Heart left ventricle (tissue), 16 donors: Measurements from ENCODE around the gene RLBP1. TPM values are rescaled to one million over a fixed set of nuclear protein-coding genes. Genes with fewer than 3 reads are reported as not detected.

ENCODE experiments used
- ATAC-seq, 4 donors: fragments of 200-7000 bp; cut with Tn5 transposase; one replicate each; pipeline ENCODE4 v1.9.1; 2020 to 2022; ENCODE audit warnings: moderate library complexity in 4 of 4, mild to moderate bottlenecking in 3 of 4, moderate number of reproducible peaks in 1 of 4
- DNase-seq, 5 donors: peaks; one replicate each; pipeline ENCODE4 v3.0.0-alpha.2; 2020
- H3K27ac ChIP-seq, 12 donors: fragments of 200-600 bp; sonication (generic) in 4 of 12; one replicate each; pipeline versions ENCODE4 v1.5.0 to v1.8.0; 2016 to 2022; ENCODE audit warnings: mild to moderate bottlenecking in 2 of 12
- H3K27me3 ChIP-seq, 9 donors: fragments of 200-600 bp; sonication (generic) in 2 of 9; one replicate each; pipeline versions ENCODE4 v1.5.1 to v1.8.0; 2016 to 2022; ENCODE audit warnings: mild to moderate bottlenecking in 3 of 9
- H3K36me3 ChIP-seq, 9 donors: fragments of 200-600 bp; sonication (generic) in 2 of 9; one replicate each; pipeline versions ENCODE4 v1.5.0 to v1.8.0; 2018 to 2022; ENCODE audit warnings: mild to moderate bottlenecking in 2 of 9
- H3K4me1 ChIP-seq, 12 donors: fragments of 200-600 bp; sonication (generic) in 4 of 12; one replicate each; pipeline versions ENCODE4 v1.5.0 to v1.8.0; 2016 to 2022; ENCODE audit warnings: mild to moderate bottlenecking in 3 of 12
- H3K4me3 ChIP-seq, 12 donors: fragments of 200-600 bp; sonication (generic) in 4 of 12; one replicate each; pipeline versions ENCODE4 v1.5.0 to v1.8.0; 2017 to 2022; ENCODE audit warnings: mild to moderate bottlenecking in 9 of 12, moderate library complexity in 4 of 12
- H3K9me3 ChIP-seq, 12 donors: fragments of 200-600 bp; sonication (generic) in 4 of 12; one replicate each; pipeline versions ENCODE4 v1.5.0 to v1.8.0; 2016 to 2022; ENCODE audit warnings: mild to moderate bottlenecking in 1 of 12
- POLR2A ChIP-seq, 2 donors: fragments of 450-650 bp; IDR thresholded peaks; one replicate each; pipeline ENCODE4 v1.6.1; 2017; ENCODE audit warnings: antibody characterized with exemption in 2 of 2, mild to moderate bottlenecking in 2 of 2, moderate library complexity in 2 of 2
- WGBS, 4 donors: extraction: QIAGEN DNeasy Blood & Tissue Kit in 2 of 4; methylation state at CpG; one replicate each; pipeline versions ENCODE4 v1.1.5 to v1.1.7; 2013 to 2018; 5-methylcytosine and 5-hydroxymethylcytosine counted together
- intact Hi-C, 10 donors: fragments of 100-400 bp; cut with DNase I; formaldehyde crosslinking; loops; one replicate each; pipeline versions ENCODE4 v1.11.1 to v1.14.2; 2022
- polyA plus RNA-seq, 2 donors: library from polyadenylated mRNA; stranded (reverse); fragments of 200-250 nt; gene quantifications; one replicate each; pipeline ENCODE4 v1.2.3, GENCODE V29; 2013
- total RNA-seq, 9 donors: library from RNA; depleted of rRNA in 2 of 9; stranded (reverse); fragments of >200 nt in 2 of 9; fragmentation: NEBNext Ultra II Directional in 3 of 9; extraction: Animal tissue kit (Norgen Biotek cat#: 25700) in 3 of 9; gene quantifications; one replicate each; pipeline versions ENCODE4 v1.1.0 to v1.2.4, GENCODE V29; 2016 to 2023
- TF ChIP-seq, protein P1 (sequence below), 12 donors: fragments of 200-600 bp; sonication (generic) in 4 of 12; IDR thresholded peaks; one replicate each; pipeline versions ENCODE4 v1.5.0 to v1.8.0; 2018 to 2022; ENCODE audit warnings: antibody characterized with exemption in 12 of 12, mild to moderate bottlenecking in 5 of 12
- donor health status: ischemic (EF 13 %, LVEDD 7.1; RV severe dilation, severe dysfunction).
- donor health status: healthy with polysubstance abuse.
- donor health status: DM: no; HTN: yes; CAD: no.
- donor health status: DM: no; HTN: no; CAD: no.
- donor health status: ischemic (EF 25% LVEDD 6.9; RV normal size, moderate dysfunction).
- donor health status: ischemic (EF 25% LVEDD 5.7; RV mildly dilated, moderate dysfunction).
- donor health status: healthy.
- donor health status: DM: yes; HTN: yes; CAD: no.
- donor health status: ischemic (EF 35%, LVEDD 5.7; RV mildly dilated, moderate dysfunction).
- donor health status: nonischemic (EF 11% LVEDD 7.7; RV severe dilation, severe dysfunction).
- donor health status: DM: yes; HTN: yes; CAD: no.
- donor health status: PGD.
- donor health status: ischemic (EF 29% LVEDD 5.4; RV normal size, mild dysfunction).
- donor health status: nonischemic (EF 23%, LVEDD 6.1; RV moderate dilation, normal function).

RLBP1 gene
- total and polyA plus RNA-seq, 11 donors, result not detected

DNA sequence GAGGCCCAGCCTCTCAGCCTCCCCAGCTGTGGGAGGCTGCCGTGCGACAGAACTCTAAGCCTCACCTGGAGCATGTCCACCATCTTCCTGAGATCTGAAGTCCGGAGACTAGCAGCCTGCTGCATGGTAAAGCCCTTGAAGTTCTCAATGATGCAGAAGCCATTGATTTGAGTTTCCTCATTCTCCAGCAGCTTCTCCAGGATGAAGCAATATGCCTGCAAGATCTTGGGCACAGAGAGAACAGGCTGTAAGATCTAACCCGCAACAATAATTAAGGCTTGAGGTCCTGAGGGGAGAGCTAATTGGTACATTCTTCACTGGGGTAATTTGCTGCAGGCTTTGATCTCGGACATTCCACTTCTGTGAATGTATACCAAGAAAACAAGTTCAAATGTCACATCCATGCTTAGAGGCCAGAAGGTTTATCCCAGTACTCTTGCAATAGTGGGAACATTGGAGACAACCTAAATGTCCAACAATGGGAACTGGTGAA is 9.7 kb downstream of the RLBP1 start:
- H3K4me3 ChIP-seq, result no peak overlapping the region
- peaks cover 0 to 7% (median 5%) of the 10 kb centered on the region in 12 donors for H3K4me1 ChIP-seq
- DNase-seq (no peak), ATAC-seq (no peak)
- H3K27me3 ChIP-seq, result no peaks in the 10 kb centered on the region
- H3K36me3 ChIP-seq, result no peaks in the 10 kb centered on the region
- 78 to 93% (median 84%) methylated on average over 5 of the region's 5 CpGs for WGBS, 4 donors
- no peak for TF ChIP-seq POLR2A (IDR thresholded peaks at IDR 0.05)
- TF ChIP-seq, protein P1, sequence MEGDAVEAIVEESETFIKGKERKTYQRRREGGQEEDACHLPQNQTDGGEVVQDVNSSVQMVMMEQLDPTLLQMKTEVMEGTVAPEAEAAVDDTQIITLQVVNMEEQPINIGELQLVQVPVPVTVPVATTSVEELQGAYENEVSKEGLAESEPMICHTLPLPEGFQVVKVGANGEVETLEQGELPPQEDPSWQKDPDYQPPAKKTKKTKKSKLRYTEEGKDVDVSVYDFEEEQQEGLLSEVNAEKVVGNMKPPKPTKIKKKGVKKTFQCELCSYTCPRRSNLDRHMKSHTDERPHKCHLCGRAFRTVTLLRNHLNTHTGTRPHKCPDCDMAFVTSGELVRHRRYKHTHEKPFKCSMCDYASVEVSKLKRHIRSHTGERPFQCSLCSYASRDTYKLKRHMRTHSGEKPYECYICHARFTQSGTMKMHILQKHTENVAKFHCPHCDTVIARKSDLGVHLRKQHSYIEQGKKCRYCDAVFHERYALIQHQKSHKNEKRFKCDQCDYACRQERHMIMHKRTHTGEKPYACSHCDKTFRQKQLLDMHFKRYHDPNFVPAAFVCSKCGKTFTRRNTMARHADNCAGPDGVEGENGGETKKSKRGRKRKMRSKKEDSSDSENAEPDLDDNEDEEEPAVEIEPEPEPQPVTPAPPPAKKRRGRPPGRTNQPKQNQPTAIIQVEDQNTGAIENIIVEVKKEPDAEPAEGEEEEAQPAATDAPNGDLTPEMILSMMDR (IDR thresholded peaks at IDR 0.05), result no peak
- no peaks in the 10 kb centered on the region for H3K9me3 ChIP-seq
- H3K27ac ChIP-seq, result no peak overlapping the region
- intact Hi-C loops, result loop anchor here in 1 of 10 donors (10.0 kb wide), 1 partner anchor 73 kb away; no protein-coding TSS in a partner anchor

- TF ChIP-seq, protein P1 (IDR thresholded peaks at IDR 0.05), result no peak
- no peak for TF ChIP-seq POLR2A (IDR thresholded peaks at IDR 0.05)
- 90 to 100% (median 92%) methylated on average over 1 of the region's 1 CpG for WGBS, 4 donors
- H3K36me3 ChIP-seq, result no peaks in the 10 kb centered on the region
- no peaks in the 10 kb centered on the region for H3K9me3 ChIP-seq
- ATAC-seq (no peak), DNase-seq (no peak)
- no peak overlapping the region for H3K4me3 ChIP-seq
- no peak overlapping the region for H3K27ac ChIP-seq
- peaks cover 0 to 9% (median 5%) of the 10 kb centered on the region in 12 donors for H3K4me1 ChIP-seq
- no peaks in the 10 kb centered on the region for H3K27me3 ChIP-seq
- intact Hi-C loops, result loop anchor here in 7 of 10 donors (5.0 to 10.0 kb wide), 7 partner anchors 33 to 223 kb away; partner anchors contain the start of gene FANCI (in 2 of the 7)
Observed at GRCh38 chr15:89209057-89209456, 12.3 kb downstream of the RLBP1 start.

DNA sequence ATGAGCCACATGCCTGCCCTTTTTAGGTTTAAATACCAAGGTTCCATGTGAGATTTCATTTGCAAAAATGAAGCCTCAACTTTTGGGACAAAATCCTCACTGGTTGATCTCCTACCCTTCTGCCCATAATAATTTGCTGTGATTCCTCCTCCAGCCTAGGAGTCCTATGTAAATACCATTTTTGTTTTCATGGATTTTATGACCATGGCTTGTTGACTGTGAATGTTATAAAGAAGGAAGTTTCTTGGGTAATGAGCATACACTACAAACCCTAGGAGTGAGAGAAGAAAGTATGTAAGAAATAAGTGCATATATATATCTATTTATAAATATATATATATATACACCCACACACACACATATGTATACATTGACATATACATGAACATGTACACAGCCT is 13.1 kb downstream of the RLBP1 start:
- ATAC-seq (no peak), DNase-seq (no peak)
- Histone ChIP-seq H3K4me3 (no peak overlapping the region), H3K27me3 (no peaks in the 10 kb centered on the region), H3K4me1 (peaks cover 0 to 9% (median 5%) of the 10 kb centered on the region in 12 donors), H3K9me3 (no peaks in the 10 kb centered on the region), H3K27ac (no peak overlapping the region), H3K36me3 (no peaks in the 10 kb centered on the region)
- TF ChIP-seq, protein P1 (IDR thresholded peaks at IDR 0.05), result no peak
- no peak for TF ChIP-seq POLR2A (IDR thresholded peaks at IDR 0.05)
- intact Hi-C loops, result loop anchor here in 7 of 10 donors (5.0 to 10.0 kb wide), 7 partner anchors 34 to 224 kb away; partner anchors contain the start of gene FANCI (in 2 of the 7)

DNA sequence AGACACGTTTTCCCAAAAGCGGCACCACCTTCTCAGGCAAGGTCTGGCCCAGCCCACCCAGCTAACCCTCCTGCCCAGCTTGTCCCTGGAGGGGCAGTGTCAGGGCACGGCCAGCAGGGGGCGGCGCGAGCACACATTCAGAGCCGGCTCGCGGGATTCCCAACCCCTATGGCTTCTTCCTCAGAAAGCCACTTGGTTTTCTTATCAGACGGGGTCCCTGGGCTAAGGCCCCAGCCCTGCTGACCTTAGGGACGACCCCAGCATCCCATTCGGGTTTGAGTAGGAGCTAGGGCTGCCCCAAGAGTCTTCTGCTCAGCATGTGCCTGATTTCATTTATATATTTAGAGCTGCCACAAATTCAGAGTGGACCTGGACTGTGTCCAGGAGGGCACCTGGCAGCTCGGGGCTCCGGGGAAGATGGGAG is 14.5 kb downstream of the RLBP1 start:
- DNase-seq (peak; percentile 59 to 85 (median 69)), ATAC-seq (peak; percentile 65 to 85 (median 76))
- TF ChIP-seq, protein P1 (IDR thresholded peaks at IDR 0.05), result peak; percentile 94 to 99 (median 97)
- TF ChIP-seq POLR2A (IDR thresholded peaks at IDR 0.05), result no peak
- WGBS, 4 donors, result 1 to 2% (median 1%) methylated on average over 14 of the region's 14 CpGs
- H3K27ac ChIP-seq, result no peak overlapping the region
- H3K27me3 ChIP-seq, result no peaks in the 10 kb centered on the region
- H3K4me1 ChIP-seq, result peaks cover 0 to 9% (median 5%) of the 10 kb centered on the region in 12 donors
- H3K4me3 ChIP-seq, result peak overlapping the region in 5 of 12 donors; percentile 1 to 46 (median 25)
- peaks cover 0 to 5% (median 0%) of the 10 kb centered on the region in 9 donors for H3K36me3 ChIP-seq
- intact Hi-C loops, result loop anchor here in 7 of 10 donors (2.0 to 10.0 kb wide), 9 partner anchors 35 to 225 kb away; partner anchors contain the start of gene FANCI (in 3 of the 7)
- no peaks in the 10 kb centered on the region for H3K9me3 ChIP-seq
